GM10266 (cell line): Measurements from ENCODE around the gene CHPT1.

Experiments used
- DNase-seq: peaks from one replicate; pipeline ENCODE4 v3.0.0; 2012; ENCODE audit errors: extremely low spot score
- TF ChIP-seq, protein P1 (sequence below): IDR thresholded peaks from 2 replicates; pipeline ENCODE4 v1.5.1; 2012; ENCODE audit warnings: mild to moderate bottlenecking, low read depth; ENCODE audit not compliant: control insufficient read depth, insufficient read depth; ENCODE audit errors: missing control alignments

CHPT1 gene

DNA sequence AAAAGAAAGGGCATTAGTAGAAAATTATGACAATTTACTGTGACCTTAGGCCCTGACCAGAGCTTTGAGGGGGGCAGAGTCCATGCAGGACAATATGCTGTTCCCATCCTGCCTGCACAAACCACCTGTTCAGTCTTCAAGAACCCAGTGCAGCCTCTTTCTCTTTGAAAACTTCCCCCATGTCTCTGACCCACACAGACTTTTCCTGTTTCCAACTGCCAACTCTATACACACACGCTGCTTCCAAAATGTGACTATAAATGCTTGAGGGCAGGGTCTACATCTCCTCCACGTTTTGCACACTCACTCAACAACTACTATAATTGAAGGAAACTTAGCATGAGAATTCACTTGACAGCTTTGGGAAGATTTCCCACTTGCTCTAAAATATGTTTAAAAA is 78.4 kb downstream of the CHPT1 start:
- no peak for DNase-seq
- TF ChIP-seq, protein P1, sequence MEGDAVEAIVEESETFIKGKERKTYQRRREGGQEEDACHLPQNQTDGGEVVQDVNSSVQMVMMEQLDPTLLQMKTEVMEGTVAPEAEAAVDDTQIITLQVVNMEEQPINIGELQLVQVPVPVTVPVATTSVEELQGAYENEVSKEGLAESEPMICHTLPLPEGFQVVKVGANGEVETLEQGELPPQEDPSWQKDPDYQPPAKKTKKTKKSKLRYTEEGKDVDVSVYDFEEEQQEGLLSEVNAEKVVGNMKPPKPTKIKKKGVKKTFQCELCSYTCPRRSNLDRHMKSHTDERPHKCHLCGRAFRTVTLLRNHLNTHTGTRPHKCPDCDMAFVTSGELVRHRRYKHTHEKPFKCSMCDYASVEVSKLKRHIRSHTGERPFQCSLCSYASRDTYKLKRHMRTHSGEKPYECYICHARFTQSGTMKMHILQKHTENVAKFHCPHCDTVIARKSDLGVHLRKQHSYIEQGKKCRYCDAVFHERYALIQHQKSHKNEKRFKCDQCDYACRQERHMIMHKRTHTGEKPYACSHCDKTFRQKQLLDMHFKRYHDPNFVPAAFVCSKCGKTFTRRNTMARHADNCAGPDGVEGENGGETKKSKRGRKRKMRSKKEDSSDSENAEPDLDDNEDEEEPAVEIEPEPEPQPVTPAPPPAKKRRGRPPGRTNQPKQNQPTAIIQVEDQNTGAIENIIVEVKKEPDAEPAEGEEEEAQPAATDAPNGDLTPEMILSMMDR, result no peak

DNA sequence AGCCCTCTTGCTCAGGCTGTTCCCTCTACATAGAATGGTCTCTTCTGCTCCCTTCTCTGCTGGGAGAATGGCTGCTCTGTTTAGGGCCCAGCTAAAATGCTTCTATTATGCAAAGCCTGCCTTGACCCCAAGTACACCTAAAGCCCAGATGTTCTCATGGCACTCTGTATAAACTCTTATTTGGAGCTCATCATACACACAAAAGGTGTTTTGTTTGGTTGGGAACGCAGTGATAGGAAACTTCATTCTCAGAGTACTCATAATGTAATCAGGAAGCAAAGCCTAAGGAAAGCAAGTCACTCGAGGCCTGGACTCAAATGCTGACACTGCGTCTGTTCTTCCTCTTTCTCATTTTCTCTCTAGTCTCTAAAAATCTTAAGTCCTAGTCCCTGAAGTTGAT is 80.0 kb downstream of the CHPT1 start:
- TF ChIP-seq, protein P1, result no peak

GRCh38 chr12:101777978-101778377 is 80.5 kb downstream of the CHPT1 start:
- TF ChIP-seq, protein P1, result no peak
- no peak for DNase-seq

More for the DNA sequence above, 80.0 kb downstream of the CHPT1 start:
- no peak for DNase-seq
